Trophoblast cell (in vitro differentiated cells and primary cell): Measurements from ENCODE around the gene CCSER2.

Experiments
- DNase-seq, 2 donors: peaks; one replicate each; pipeline ENCODE4 v3.0.0-alpha.2; 2016
- H2AFZ ChIP-seq: 2 replicates; pipeline ENCODE4 v1.6.1; 2013; ENCODE audit warnings: low read length, moderate library complexity, mild to moderate bottlenecking; ENCODE audit not compliant: insufficient read depth, poor library complexity
- H2AK5ac ChIP-seq: 2 replicates; pipeline ENCODE4 v1.6.1; 2013; ENCODE audit warnings: mild to moderate bottlenecking, low read length
- H2BK120ac ChIP-seq: 2 replicates; pipeline ENCODE4 v1.6.1; 2013; ENCODE audit warnings: low read length, mild to moderate bottlenecking, moderate library complexity; ENCODE audit not compliant: insufficient read depth, poor library complexity
- H2BK12ac ChIP-seq: 2 replicates; pipeline ENCODE4 v1.6.1; 2013; ENCODE audit warnings: mild to moderate bottlenecking, low read length, moderate library complexity
- H2BK5ac ChIP-seq: 2 replicates; pipeline ENCODE4 v1.6.1; 2013; ENCODE audit warnings: low read length, low read depth, moderate library complexity, mild to moderate bottlenecking; ENCODE audit not compliant: poor library complexity
- H3K14ac ChIP-seq: 2 replicates; pipeline ENCODE4 v1.6.1; 2013; ENCODE audit warnings: mild to moderate bottlenecking, low read length
- H3K18ac ChIP-seq: 2 replicates; pipeline ENCODE4 v1.6.1; 2013; ENCODE audit warnings: mild to moderate bottlenecking, low read length
- H3K23ac ChIP-seq: 2 replicates; pipeline ENCODE4 v1.6.1; 2013; ENCODE audit warnings: low read length
- H3K27ac ChIP-seq: 2 replicates; pipeline ENCODE4 v1.5.1; 2013; ENCODE audit warnings: low read depth, mild to moderate bottlenecking, inconsistent platforms, low read length, moderate library complexity
- H3K27me3 ChIP-seq: 2 replicates; pipeline ENCODE4 v1.6.1; 2013; ENCODE audit warnings: inconsistent platforms, mild to moderate bottlenecking, low read length, moderate library complexity; ENCODE audit not compliant: insufficient read depth
- H3K36me3 ChIP-seq, 2 experiments: 1 replicate in 1 of 2; 2 replicates in 1 of 2; pipeline ENCODE4 v1.6.1; 2013; ENCODE audit warnings: low read length in 2 of 2, mild to moderate bottlenecking in 2 of 2, moderate library complexity in 1 of 2; ENCODE audit not compliant: insufficient read depth in 2 of 2, control insufficient read depth in 1 of 2
- H3K4ac ChIP-seq: 2 replicates; pipeline ENCODE4 v1.6.1; 2013; ENCODE audit warnings: low read depth, mild to moderate bottlenecking, low read length, moderate library complexity
- H3K4me1 ChIP-seq, 2 experiments: 1 replicate in 1 of 2; 2 replicates in 1 of 2; pipeline ENCODE4 v1.6.1; 2013; ENCODE audit warnings: low read length in 2 of 2, mild to moderate bottlenecking in 2 of 2, moderate library complexity in 1 of 2; ENCODE audit not compliant: insufficient read depth in 2 of 2, control insufficient read depth in 1 of 2
- H3K4me2 ChIP-seq: 2 replicates; pipeline ENCODE4 v1.6.1; 2013; ENCODE audit warnings: inconsistent platforms, mild to moderate bottlenecking, low read length, moderate library complexity
- H3K4me3 ChIP-seq: 2 replicates; pipeline ENCODE4 v1.5.1; 2013; ENCODE audit warnings: mild to moderate bottlenecking, low read depth, low read length, inconsistent platforms
- H3K79me1 ChIP-seq: one replicate; pipeline ENCODE4 v1.6.1; 2013; ENCODE audit warnings: low read length
- H3K79me2 ChIP-seq: 2 replicates; pipeline ENCODE4 v1.6.1; 2013; ENCODE audit warnings: low read length, mild to moderate bottlenecking; ENCODE audit not compliant: control insufficient read depth, insufficient read depth, poor library complexity
- H3K9ac ChIP-seq: 2 replicates; pipeline ENCODE4 v1.6.1; 2013; ENCODE audit warnings: mild to moderate bottlenecking, low read length
- H3K9me3 ChIP-seq: 2 replicates; pipeline ENCODE4 v1.6.1; 2013; ENCODE audit warnings: low read depth, mild to moderate bottlenecking, control low read depth, inconsistent platforms, low read length; ENCODE audit not compliant: insufficient read depth
- H4K12ac ChIP-seq: 2 replicates; pipeline ENCODE4 v1.6.1; 2013; ENCODE audit warnings: low read depth, mild to moderate bottlenecking, low read length, moderate library complexity
- H4K8ac ChIP-seq: 2 replicates; pipeline ENCODE4 v1.6.1; 2013; ENCODE audit warnings: low read depth, mild to moderate bottlenecking, low read length, moderate library complexity
- H4K91ac ChIP-seq: one replicate; pipeline ENCODE4 v1.6.1; 2013; ENCODE audit warnings: low read depth, mild to moderate bottlenecking, low read length, moderate library complexity
- WGBS: extraction: QIAGEN DNeasy Blood & Tissue Kit; methylation state at CpG from one replicate; pipeline ENCODE4 v1.1.7; 2013; ENCODE audit warnings: missing lambda C conversion rate; ENCODE audit not compliant: insufficient read length, insufficient coverage; ENCODE audit errors: extremely low coverage; 5-methylcytosine and 5-hydroxymethylcytosine counted together

Gene CCSER2

DNA sequence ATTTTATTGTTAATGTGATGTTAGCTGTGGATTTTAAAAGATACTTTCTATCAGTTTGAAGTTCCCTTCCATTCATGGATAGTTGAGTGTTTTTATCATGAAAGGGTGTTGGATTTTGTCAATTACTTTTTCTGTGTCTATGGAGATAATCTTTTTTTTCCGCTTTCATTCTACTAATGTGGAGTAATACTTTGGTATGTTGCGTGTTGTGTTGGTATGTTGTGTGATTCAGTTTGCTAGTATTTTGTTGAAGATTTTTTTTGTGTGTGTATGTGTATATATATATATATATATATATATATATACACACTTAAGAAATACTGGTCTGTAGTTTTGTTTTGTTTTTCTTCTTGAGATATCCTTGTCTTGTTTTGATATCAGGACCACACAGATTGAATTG, 100.3 kb downstream of the CCSER2 start:
- no peak overlapping the region for H2BK120ac ChIP-seq
- no peak overlapping the region for H2BK5ac ChIP-seq
- peak in 1 of 2 donors; percentile 72 for DNase-seq
- no peak overlapping the region for H3K14ac ChIP-seq
- H3K4me3 ChIP-seq = no peak overlapping the region
- no peak overlapping the region for H4K8ac ChIP-seq
- peaks cover 6% of the 10 kb centered on the region for H3K79me1 ChIP-seq
- H3K18ac ChIP-seq = no peak overlapping the region
- no peak overlapping the region for H3K4me2 ChIP-seq
- no peak overlapping the region for H3K4ac ChIP-seq
- no peak overlapping the region for H2AFZ ChIP-seq
- no peak overlapping the region for H2BK12ac ChIP-seq
- no peak overlapping the region for H2AK5ac ChIP-seq
- H3K4me1 ChIP-seq = peaks cover 6 to 11% of the 10 kb centered on the region in 2 experiments
- H3K36me3 ChIP-seq = peaks cover 2 to 4% of the 10 kb centered on the region in 2 experiments
- no peak overlapping the region for H4K12ac ChIP-seq
- H3K79me2 ChIP-seq = peaks cover 2% of the 10 kb centered on the region
- no CpG with 5 or more reads among the region's 2 CpGs for WGBS
- no peaks in the 10 kb centered on the region for H3K9me3 ChIP-seq
- H3K27ac ChIP-seq = no peak overlapping the region
- no peak overlapping the region for H3K9ac ChIP-seq
- no peak overlapping the region for H4K91ac ChIP-seq
- H3K27me3 ChIP-seq = no peaks in the 10 kb centered on the region
- H3K23ac ChIP-seq = no peak overlapping the region

DNA sequence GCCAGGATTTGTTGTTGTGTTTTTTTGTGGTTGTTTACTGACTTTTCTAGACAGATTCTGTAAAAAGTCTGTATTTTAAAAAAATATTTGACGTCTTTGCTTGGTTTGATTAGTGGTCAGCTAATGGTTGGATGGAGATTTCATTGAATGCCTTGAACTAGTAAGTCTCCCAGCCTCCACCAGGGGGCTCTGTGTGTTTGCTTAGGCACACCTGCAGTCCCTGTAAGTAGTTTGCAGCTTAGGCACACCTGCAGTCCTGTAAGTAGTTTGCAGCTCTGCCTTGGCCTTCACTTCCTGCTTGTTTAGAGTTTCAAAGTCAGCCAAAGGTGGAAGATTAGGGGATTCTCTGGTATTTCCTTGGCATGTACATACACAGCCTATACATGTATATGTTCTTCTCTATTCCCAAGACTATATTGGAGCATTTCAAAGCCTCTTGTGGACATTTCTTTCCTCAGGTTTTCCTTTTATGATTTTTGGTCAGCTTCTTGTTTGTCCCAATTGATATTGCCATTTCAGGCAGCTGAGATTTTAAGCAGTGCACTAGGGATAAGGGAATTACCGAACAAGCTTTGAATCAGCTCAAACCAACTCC, 101.6 kb downstream of the CCSER2 start:
- H2AK5ac ChIP-seq = no peak overlapping the region
- H3K27ac ChIP-seq = no peak overlapping the region
- no CpG with 5 or more reads among the region's 2 CpGs for WGBS
- H2BK12ac ChIP-seq = no peak overlapping the region
- no peak overlapping the region for H3K18ac ChIP-seq
- H3K79me2 ChIP-seq = peaks cover 2% of the 10 kb centered on the region
- H3K36me3 ChIP-seq = peaks cover 2 to 4% of the 10 kb centered on the region in 2 experiments
- H3K14ac ChIP-seq = no peak overlapping the region
- DNase-seq = peak; percentile 84 to 94
- H4K91ac ChIP-seq = no peak overlapping the region
- peaks cover 6 to 10% of the 10 kb centered on the region in 2 experiments for H3K4me1 ChIP-seq
- H4K12ac ChIP-seq = no peak overlapping the region
- H3K9me3 ChIP-seq = no peaks in the 10 kb centered on the region
- H3K79me1 ChIP-seq = peaks cover 6% of the 10 kb centered on the region
- no peak overlapping the region for H3K4me2 ChIP-seq
- H3K27me3 ChIP-seq = no peaks in the 10 kb centered on the region
- no peak overlapping the region for H3K23ac ChIP-seq
- peak overlapping the region; percentile 73 for H3K4ac ChIP-seq
- no peak overlapping the region for H2BK120ac ChIP-seq
- H2BK5ac ChIP-seq = no peak overlapping the region
- H3K4me3 ChIP-seq = no peak overlapping the region
- no peak overlapping the region for H4K8ac ChIP-seq
- no peak overlapping the region for H3K9ac ChIP-seq
- no peak overlapping the region for H2AFZ ChIP-seq

DNA sequence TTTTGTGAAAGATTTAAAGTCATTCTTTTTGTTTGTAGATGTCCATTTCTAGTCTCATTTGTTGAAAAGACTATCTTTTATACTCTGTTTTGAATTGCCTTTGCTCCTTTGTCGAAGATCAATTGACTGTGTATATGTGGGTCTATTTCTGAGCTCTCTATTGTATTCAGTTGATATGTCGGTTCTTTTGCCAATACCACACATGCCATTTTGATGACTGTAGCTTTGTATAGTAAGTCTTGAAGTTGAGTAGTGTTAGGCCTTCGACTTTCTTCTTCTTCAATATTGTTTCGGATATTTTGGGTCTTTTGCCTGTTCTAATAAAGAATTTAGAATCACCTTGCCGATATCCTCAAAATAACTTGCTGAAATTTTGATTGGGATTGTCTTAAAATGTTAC, 104.5 kb downstream of the CCSER2 start:
- no peak overlapping the region for H3K27ac ChIP-seq
- peaks cover 4 to 6% of the 10 kb centered on the region in 2 experiments for H3K4me1 ChIP-seq
- no peaks in the 10 kb centered on the region for H3K9me3 ChIP-seq
- no peak overlapping the region for H3K4me2 ChIP-seq
- H3K4me3 ChIP-seq = no peak overlapping the region
- no peak overlapping the region for H3K23ac ChIP-seq
- no peak overlapping the region for H4K12ac ChIP-seq
- H3K79me1 ChIP-seq = peaks cover 3% of the 10 kb centered on the region
- peak in 1 of 2 donors; percentile 53 for DNase-seq
- H3K36me3 ChIP-seq = peaks cover 2 to 4% of the 10 kb centered on the region in 2 experiments
- no peak overlapping the region for H2BK5ac ChIP-seq
- H2AK5ac ChIP-seq = no peak overlapping the region
- no peaks in the 10 kb centered on the region for H3K27me3 ChIP-seq
- H2AFZ ChIP-seq = no peak overlapping the region
- H3K18ac ChIP-seq = no peak overlapping the region
- H3K4ac ChIP-seq = no peak overlapping the region
- no peak overlapping the region for H3K14ac ChIP-seq
- no peak overlapping the region for H4K8ac ChIP-seq
- H4K91ac ChIP-seq = no peak overlapping the region
- no peak overlapping the region for H3K9ac ChIP-seq
- no CpG with 5 or more reads among the region's 5 CpGs for WGBS
- H2BK12ac ChIP-seq = no peak overlapping the region
- peaks cover 2% of the 10 kb centered on the region for H3K79me2 ChIP-seq
- H2BK120ac ChIP-seq = no peak overlapping the region

DNA sequence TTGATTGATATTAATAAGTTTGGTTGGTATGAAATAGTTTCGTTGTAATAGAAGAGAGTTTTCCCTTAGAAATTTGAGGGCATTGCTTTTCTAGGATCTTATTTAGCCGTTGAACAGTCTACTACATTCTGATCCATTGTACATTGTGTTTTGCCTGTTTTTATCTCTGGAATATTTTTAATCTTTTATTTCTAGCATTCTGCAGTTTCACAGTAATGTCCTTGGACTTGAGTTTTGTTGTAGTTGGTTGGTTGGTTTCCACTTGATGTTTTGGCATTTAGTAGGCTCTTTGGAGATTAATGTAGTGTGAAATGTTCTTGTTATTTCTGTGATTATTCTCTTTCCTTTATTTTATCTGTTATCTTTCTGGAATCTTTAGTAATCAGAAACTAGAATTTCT, 112.4 kb downstream of the CCSER2 start:
- Histone ChIP-seq H2BK12ac (no peak overlapping the region), H3K4me3 (no peak overlapping the region), H3K18ac (no peak overlapping the region), H3K9ac (no peak overlapping the region), H2BK120ac (no peak overlapping the region), H2BK5ac (no peak overlapping the region), H4K12ac (no peak overlapping the region), H3K9me3 (no peaks in the 10 kb centered on the region), H3K23ac (no peak overlapping the region), H2AK5ac (no peak overlapping the region), H3K4ac (no peak overlapping the region), H4K91ac (no peak overlapping the region), H4K8ac (no peak overlapping the region), H3K4me1 (no peaks in the 10 kb centered on the region), H3K4me2 (no peak overlapping the region), H3K36me3 (peaks cover 2 to 4% of the 10 kb centered on the region in 2 experiments), H2AFZ (no peak overlapping the region), H3K27ac (no peak overlapping the region), H3K14ac (no peak overlapping the region), H3K79me1 (no peaks in the 10 kb centered on the region), H3K79me2 (no peaks in the 10 kb centered on the region), H3K27me3 (no peaks in the 10 kb centered on the region)
- WGBS = no CpG with 5 or more reads among the region's 2 CpGs
- DNase-seq = no peak
